Suprapubic skin (tissue), 4 donors: ENCODE results near the gene GAS7. TPM values are rescaled to one million over a fixed set of nuclear protein-coding genes. Genes with fewer than 3 reads are reported as not detected.

Experiments used
- DNase-seq, 2 donors: peaks; one replicate each; pipeline ENCODE4 v3.0.0-alpha.2; 2019; ENCODE audit warnings: low spot score in 2 of 2
- H3K27ac ChIP-seq: fragments of 200-600 bp; sonication (generic); one replicate; pipeline ENCODE4 v1.5.1; 2019
- H3K27me3 ChIP-seq: fragments of 200-600 bp; sonication (generic); one replicate; pipeline ENCODE4 v1.5.1; 2019
- H3K36me3 ChIP-seq: fragments of 200-600 bp; sonication (generic); one replicate; pipeline ENCODE4 v1.5.1; 2019
- H3K4me1 ChIP-seq: fragments of 200-600 bp; sonication (generic); one replicate; pipeline ENCODE4 v1.5.1; 2019
- H3K4me3 ChIP-seq: fragments of 200-600 bp; sonication (generic); one replicate; pipeline ENCODE4 v1.5.1; 2019; ENCODE audit warnings: mild to moderate bottlenecking
- H3K9me3 ChIP-seq: fragments of 200-600 bp; sonication (generic); one replicate; pipeline ENCODE4 v1.5.1; 2019
- CTCF ChIP-seq, 2 donors: fragments of 200-600 bp in 1 of 2; fragments of 450-650 bp in 1 of 2; sonication (generic) in 1 of 2; IDR thresholded peaks; one replicate each; pipeline ENCODE4 v1.5.1; 2016 to 2019; ENCODE audit warnings: antibody characterized with exemption in 2 of 2, mild to moderate bottlenecking in 1 of 2, moderate library complexity in 1 of 2
- EP300 ChIP-seq: sonication (generic); formaldehyde crosslinking; IDR thresholded peaks from one replicate; pipeline ENCODE4 v1.6.1; 2017; ENCODE audit warnings: antibody characterized with exemption
- POLR2A ChIP-seq, 2 donors: fragments of 450-650 bp; IDR thresholded peaks; one replicate each; pipeline ENCODE4 v1.6.1; 2017; ENCODE audit warnings: antibody characterized with exemption in 2 of 2, mild to moderate bottlenecking in 2 of 2, moderate library complexity in 2 of 2
- POLR2AphosphoS5 ChIP-seq, 3 donors: sonication (generic); formaldehyde crosslinking; IDR thresholded peaks; one replicate each; pipeline ENCODE4 v1.6.1; 2017; ENCODE audit warnings: antibody characterized with exemption in 3 of 3
- WGBS: methylation state at CpG from one replicate; pipeline ENCODE4 v1.1.5; 2018; 5-methylcytosine and 5-hydroxymethylcytosine counted together
- total RNA-seq, 4 donors: library from RNA; depleted of rRNA; stranded (reverse); fragments of >200 nt; gene quantifications; one replicate each; pipeline ENCODE4 v1.1.0, GENCODE V29; 2016

Gene GAS7
- total RNA-seq, 4 donors from 2014 or later: 45.7 to 106 (median 74.2) TPM

- peaks cover 11% of the 10 kb centered on the region for H3K27me3 ChIP-seq
- no peaks in the 10 kb centered on the region for H3K4me1 ChIP-seq
- no peaks in the 10 kb centered on the region for H3K9me3 ChIP-seq
- TF ChIP-seq EP300: no peak
- no peak for TF ChIP-seq POLR2A (IDR thresholded peaks at IDR 0.05)
- no peak for TF ChIP-seq POLR2AphosphoS5 (IDR thresholded peaks at IDR 0.05)
- no peak for TF ChIP-seq CTCF (IDR thresholded peaks at IDR 0.05)
- H3K27ac ChIP-seq: no peak overlapping the region
- H3K4me3 ChIP-seq: no peak overlapping the region
- DNase-seq: no peak
- H3K36me3 ChIP-seq: no peaks in the 10 kb centered on the region
- WGBS: 65% methylated on average over 5 of the region's 7 CpGs
These were observed 289.8 kb downstream of the GAS7 start for GRCh38 chr17:9908649-9909042.

- Histone ChIP-seq H3K27me3 (peaks cover 11% of the 10 kb centered on the region), H3K4me1 (no peaks in the 10 kb centered on the region), H3K9me3 (no peaks in the 10 kb centered on the region), H3K36me3 (no peaks in the 10 kb centered on the region), H3K27ac (no peak overlapping the region), H3K4me3 (no peak overlapping the region)
- TF ChIP-seq POLR2A (IDR thresholded peaks at IDR 0.05): no peak
- no peak for TF ChIP-seq EP300
- TF ChIP-seq POLR2AphosphoS5 (IDR thresholded peaks at IDR 0.05): no peak
- TF ChIP-seq CTCF (IDR thresholded peaks at IDR 0.05): no peak
- WGBS: 30% methylated on average over 7 of the region's 12 CpGs
- no peak for DNase-seq
These were observed 290.3 kb downstream of the GAS7 start for GRCh38 chr17:9907883-9908648.

- no peak for DNase-seq
- WGBS: 79% methylated on average over 7 of the region's 7 CpGs
- no peaks in the 10 kb centered on the region for H3K36me3 ChIP-seq
These were observed 291.3 kb downstream of the GAS7 start for GRCh38 chr17:9907131-9907530.

GRCh38 chr17:9906616-9907015, 291.8 kb downstream of the GAS7 start:
- TF ChIP-seq EP300 (no peak), CTCF (IDR thresholded peaks at IDR 0.05) (no peak), POLR2A (IDR thresholded peaks at IDR 0.05) (no peak), POLR2AphosphoS5 (IDR thresholded peaks at IDR 0.05) (no peak)
- no peaks in the 10 kb centered on the region for H3K36me3 ChIP-seq
- H3K9me3 ChIP-seq: no peaks in the 10 kb centered on the region
- H3K4me1 ChIP-seq: no peaks in the 10 kb centered on the region
- WGBS: 43% methylated on average over 11 of the region's 14 CpGs
- peak in 1 of 2 donors; percentile 55 for DNase-seq
- no peak overlapping the region for H3K27ac ChIP-seq
- H3K4me3 ChIP-seq: no peak overlapping the region
- peaks cover 11% of the 10 kb centered on the region for H3K27me3 ChIP-seq

More at GRCh38 chr17:9907131-9907530, 291.3 kb downstream of the GAS7 start:
- Histone ChIP-seq H3K27me3 (peaks cover 11% of the 10 kb centered on the region), H3K27ac (no peak overlapping the region), H3K4me3 (no peak overlapping the region), H3K9me3 (no peaks in the 10 kb centered on the region), H3K4me1 (no peaks in the 10 kb centered on the region)
- no peak for TF ChIP-seq EP300
- no peak for TF ChIP-seq CTCF (IDR thresholded peaks at IDR 0.05)
- no peak for TF ChIP-seq POLR2A (IDR thresholded peaks at IDR 0.05)
- no peak for TF ChIP-seq POLR2AphosphoS5 (IDR thresholded peaks at IDR 0.05)

- WGBS: 18% methylated on average over 4 of the region's 4 CpGs
- Histone ChIP-seq H3K4me3 (no peak overlapping the region), H3K27ac (no peak overlapping the region), H3K27me3 (peaks cover 11% of the 10 kb centered on the region), H3K36me3 (no peaks in the 10 kb centered on the region), H3K4me1 (no peaks in the 10 kb centered on the region), H3K9me3 (no peaks in the 10 kb centered on the region)
- no peak for DNase-seq
- TF ChIP-seq POLR2AphosphoS5 (IDR thresholded peaks at IDR 0.05) (no peak), CTCF (IDR thresholded peaks at IDR 0.05) (peak; percentile 20 to 50), POLR2A (IDR thresholded peaks at IDR 0.05) (no peak)
These were observed 292.5 kb downstream of the GAS7 start for GRCh38 chr17:9905902-9906301.
